Thymus (tissue), 14 donors: ENCODE data around the gene PCDHA4. TPM values are rescaled to one million over a fixed set of nuclear protein-coding genes. Genes with fewer than 3 reads are reported as not detected.
"Not testable (repeated sequence)": the region's sequence is repeated elsewhere in the genome, so short reads cannot be mapped to it uniquely, and the experiment has no call there.

Experiments
- DNase-seq, 9 donors: peaks; one replicate each; pipeline ENCODE4 v3.0.0-alpha.2; 2013; ENCODE audit warnings: low spot score in 9 of 9, low read depth in 6 of 9, missing footprints in 1 of 9
- H3K27ac ChIP-seq, 2 donors: one replicate each; pipeline ENCODE4 v1.5.1; 2013; ENCODE audit warnings: control low read depth in 1 of 2, low read depth in 1 of 2, low read length in 1 of 2, mild to moderate bottlenecking in 1 of 2, moderate library complexity in 1 of 2
- H3K27me3 ChIP-seq, 2 donors: one replicate each; pipeline ENCODE4 v1.5.1; 2013; ENCODE audit warnings: low read length in 1 of 2; ENCODE audit not compliant: control insufficient read depth in 2 of 2, insufficient read depth in 1 of 2
- H3K36me3 ChIP-seq, 2 donors: one replicate each; pipeline ENCODE4 v1.5.1; 2013; ENCODE audit warnings: low read length in 1 of 2, mild to moderate bottlenecking in 1 of 2, moderate library complexity in 1 of 2; ENCODE audit not compliant: control insufficient read depth in 2 of 2, insufficient read depth in 2 of 2
- H3K4me1 ChIP-seq, 2 donors: one replicate each; pipeline ENCODE4 v1.5.1; 2013; ENCODE audit warnings: low read length in 2 of 2; ENCODE audit not compliant: control insufficient read depth in 2 of 2, insufficient read depth in 2 of 2
- H3K4me3 ChIP-seq, 2 donors: one replicate each; pipeline ENCODE4 v1.5.1; 2013; ENCODE audit warnings: low read length in 2 of 2, control low read depth in 1 of 2, mild to moderate bottlenecking in 1 of 2
- H3K9me3 ChIP-seq, 2 donors: one replicate each; pipeline ENCODE4 v1.5.1; 2013; ENCODE audit warnings: low read length in 1 of 2, mild to moderate bottlenecking in 1 of 2; ENCODE audit not compliant: control insufficient read depth in 2 of 2, insufficient read depth in 1 of 2
- WGBS: extraction: QIAGEN DNeasy Blood & Tissue Kit; methylation state at CpG from one replicate; pipeline ENCODE4 v1.1.7; 2013; 5-methylcytosine and 5-hydroxymethylcytosine counted together
- long read RNA-seq, 10 donors: transcript quantifications; one replicate each; lab custom pipeline, GENCODE V29; 2026
- polyA plus RNA-seq: library from polyadenylated mRNA; stranded (reverse); fragments of 200-250 nt; gene quantifications from one replicate; pipeline ENCODE4 v1.2.3, GENCODE V29; 2013
- total RNA-seq: library from RNA; stranded (reverse); fragments of 120-200 nt; gene quantifications from one replicate; pipeline ENCODE4 v1.2.4, GENCODE V29; 2013
- donor health status: healthy.

The PCDHA4 gene
- total RNA-seq (0.05 TPM), polyA plus RNA-seq (0.05 TPM)
- long read RNA-seq, donor 1 = 0 reads
- long read RNA-seq, donor 2 = 0 reads
- long read RNA-seq, donor 3 = 0 reads
- long read RNA-seq, donor 4 = 0 reads
- long read RNA-seq, donor 5 = 0 reads
- long read RNA-seq, donor 6 = 0 reads
- long read RNA-seq, donor 7, full-length matches to known transcripts = 2 of 2 reads
- long read RNA-seq, donor 7, partial matches to known transcripts = 0 of 2 reads
- long read RNA-seq, donor 7, other reads (novel, unspliced or antisense) = 0 of 2 reads
- long read RNA-seq, donor 8, full-length matches to known transcripts = 1 of 1 reads
- long read RNA-seq, donor 8, partial matches to known transcripts = 0 of 1 reads
- long read RNA-seq, donor 8, other reads (novel, unspliced or antisense) = 0 of 1 reads
- long read RNA-seq, donor 9 = 0 reads
- long read RNA-seq, donor 10, full-length matches to known transcripts = 1 of 1 reads
- long read RNA-seq, donor 10, partial matches to known transcripts = 0 of 1 reads
- long read RNA-seq, donor 10, other reads (novel, unspliced or antisense) = 0 of 1 reads

- Histone ChIP-seq H3K36me3 (no peaks in the 10 kb centered on the region), H3K9me3 (peaks cover 5 to 34% of the 10 kb centered on the region in 2 donors), H3K27me3 (peaks cover 0 to 9% of the 10 kb centered on the region in 2 donors), H3K4me1 (no peaks in the 10 kb centered on the region), H3K27ac (no peak within 1 kb of the TSS), H3K4me3 (no peak within 1 kb of the TSS)
- WGBS = 27% methylated on average over 36 of the region's 47 CpGs
- DNase-seq = no peak
Measured at GRCh38 chr5:140806834-140807775, at the start of gene PCDHA4. TSS of gene PCDHA4 (plus strand) at chr5:140807068.

GRCh38 chr5:140764177-140764973 lies 42.5 kb upstream of the PCDHA4 start:
- WGBS = 90% methylated on average over 2 of the region's 2 CpGs

GRCh38 chr5:140767444-140767843 lies 39.4 kb upstream of the PCDHA4 start:
- H3K27me3 ChIP-seq = no peaks in the 10 kb centered on the region
- H3K36me3 ChIP-seq = no peaks in the 10 kb centered on the region
- no peaks in the 10 kb centered on the region for H3K4me1 ChIP-seq
- 90% methylated on average over 4 of the region's 4 CpGs for WGBS
- no peak overlapping the region for H3K27ac ChIP-seq
- DNase-seq = no peak
- peaks cover 0 to 16% of the 10 kb centered on the region in 2 donors for H3K9me3 ChIP-seq
- no peak overlapping the region for H3K4me3 ChIP-seq

More at GRCh38 chr5:140764177-140764973, 42.5 kb upstream of the PCDHA4 start:
- Histone ChIP-seq H3K27me3 (no peaks in the 10 kb centered on the region), H3K4me3 (no peak overlapping the region), H3K4me1 (no peaks in the 10 kb centered on the region), H3K36me3 (no peaks in the 10 kb centered on the region), H3K27ac (no peak overlapping the region), H3K9me3 (peaks cover 0 to 20% of the 10 kb centered on the region in 2 donors)
- no peak for DNase-seq

GRCh38 chr5:140780512-140780911 lies 26.4 kb upstream of the PCDHA4 start:
- WGBS = 98% methylated on average over 1 of the region's 1 CpG
- peaks cover 3 to 22% of the 10 kb centered on the region in 2 donors for H3K9me3 ChIP-seq
- H3K4me1 ChIP-seq = no peaks in the 10 kb centered on the region
- no peak for DNase-seq
- no peaks in the 10 kb centered on the region for H3K36me3 ChIP-seq
- no peak overlapping the region for H3K4me3 ChIP-seq
- no peak overlapping the region for H3K27ac ChIP-seq
- no peaks in the 10 kb centered on the region for H3K27me3 ChIP-seq

GRCh38 chr5:140785905-140786686 lies 20.8 kb upstream of the PCDHA4 start, which contains the start of gene PCDHA1:
TSS of gene PCDHA1 (plus strand) at chr5:140786140.
- Histone ChIP-seq H3K36me3 (no peaks in the 10 kb centered on the region), H3K9me3 (peaks cover 8 to 37% of the 10 kb centered on the region in 2 donors), H3K4me3 (no peak within 1 kb of the TSS), H3K27ac (no peak within 1 kb of the TSS), H3K27me3 (peaks cover 0 to 13% of the 10 kb centered on the region in 2 donors), H3K4me1 (no peaks in the 10 kb centered on the region)
- WGBS = 29% methylated on average over 29 of the region's 29 CpGs
- no peak for DNase-seq

GRCh38 chr5:140787422-140787821 lies 19.4 kb upstream of the PCDHA4 start:
- 60% methylated on average over 44 of the region's 44 CpGs for WGBS

GRCh38 chr5:140787849-140788504 lies 18.9 kb upstream of the PCDHA4 start:
- H3K4me1 ChIP-seq, H3K27ac ChIP-seq, DNase-seq, H3K36me3 ChIP-seq, H3K4me3 ChIP-seq: not testable (repeated sequence)
- WGBS = 57% methylated on average over 70 of the region's 70 CpGs
- peaks cover 8 to 28% of the 10 kb centered on the region in 2 donors for H3K9me3 ChIP-seq
- peaks cover 0 to 13% of the 10 kb centered on the region in 2 donors for H3K27me3 ChIP-seq

More at GRCh38 chr5:140787422-140787821, 19.4 kb upstream of the PCDHA4 start:
- peaks cover 8 to 34% of the 10 kb centered on the region in 2 donors for H3K9me3 ChIP-seq
- peaks cover 0 to 13% of the 10 kb centered on the region in 2 donors for H3K27me3 ChIP-seq
- not testable (repeated sequence) for H3K4me3 ChIP-seq, H3K4me1 ChIP-seq, H3K36me3 ChIP-seq, H3K27ac ChIP-seq, DNase-seq
